ENCODE measurements around the gene HSBP1L1. TPM values are rescaled to one million over a fixed set of nuclear protein-coding genes. Genes with fewer than 3 reads are reported as not detected.

HSBP1L1 gene
- polyA plus RNA-seq, 2 of the 4 experiments (the other 2 are of a cell fraction): 17.7 to 19.1 TPM

GRCh38 chr18:79947881-79948610, 16.4 kb upstream of the HSBP1L1 start (continued):
- TF ChIP-seq CBX8 (IDR thresholded peaks at IDR 0.05): no peak
- TF ChIP-seq, protein P1, sequence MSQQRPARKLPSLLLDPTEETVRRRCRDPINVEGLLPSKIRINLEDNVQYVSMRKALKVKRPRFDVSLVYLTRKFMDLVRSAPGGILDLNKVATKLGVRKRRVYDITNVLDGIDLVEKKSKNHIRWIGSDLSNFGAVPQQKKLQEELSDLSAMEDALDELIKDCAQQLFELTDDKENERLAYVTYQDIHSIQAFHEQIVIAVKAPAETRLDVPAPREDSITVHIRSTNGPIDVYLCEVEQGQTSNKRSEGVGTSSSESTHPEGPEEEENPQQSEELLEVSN (IDR thresholded peaks at IDR 0.05; ENCODE audit: borderline replicate concordance, low read depth): no peak
- no peak for TF ChIP-seq FOSB (CRISPR knock-in tag; IDR thresholded peaks at IDR 0.05)

- DNase-seq (ENCODE audit: low read depth in 1 of 2, low spot score in 1 of 2): no peak
- Histone ChIP-seq H3K4me2 (no peak overlapping the region), H3K27ac (no peak overlapping the region), H3K4me3 (no peak overlapping the region), H3K9me3 (no peaks in the 10 kb centered on the region), H3K4me1 (no peaks in the 10 kb centered on the region; the same call in 2 of the 3 replicates)
- TF ChIP-seq EHF (CRISPR knock-in tag; IDR thresholded peaks at IDR 0.05) (no peak), CBX2 (IDR thresholded peaks at IDR 0.05; ENCODE audit: borderline replicate concordance, low read depth) (no peak), JUNB (IDR thresholded peaks at IDR 0.05) (no peak), MAZ (IDR thresholded peaks at IDR 0.05; ENCODE audit: borderline replicate concordance, low read depth, low read length) (no peak), NPAS2 (CRISPR knock-in tag; IDR thresholded peaks at IDR 0.05; ENCODE audit: borderline replicate concordance) (no peak), GATA3 (IDR thresholded peaks at IDR 0.05; ENCODE audit: borderline replicate concordance) (no peak), FOXS1 (CRISPR knock-in tag; IDR thresholded peaks at IDR 0.05) (no peak), RCOR1 (IDR thresholded peaks at IDR 0.05; ENCODE audit: low read depth, low read length) (no peak), ATOH8 (CRISPR knock-in tag; IDR thresholded peaks at IDR 0.05; ENCODE audit: low read depth) (no peak), CEBPB (IDR thresholded peaks at IDR 0.05) (no peak), SMC3 (IDR thresholded peaks at IDR 0.05) (no peak), HOXB5 (CRISPR knock-in tag; IDR thresholded peaks at IDR 0.05) (no peak)
- TF ChIP-seq, protein P1 (IDR thresholded peaks at IDR 0.05; ENCODE audit: borderline replicate concordance, low read depth): no peak
- no peak for ATAC-seq
- WGBS (ENCODE audit: missing lambda C conversion rate): 92% methylated on average over 21 of the region's 23 CpGs
- POLR2A ChIA-PET: no interaction called here
- CTCF ChIA-PET: no interaction called here
- no peak for FAIRE-seq
Observed at GRCh38 chr18:79948719-79949411, 15.6 kb upstream of the HSBP1L1 start.

DNA sequence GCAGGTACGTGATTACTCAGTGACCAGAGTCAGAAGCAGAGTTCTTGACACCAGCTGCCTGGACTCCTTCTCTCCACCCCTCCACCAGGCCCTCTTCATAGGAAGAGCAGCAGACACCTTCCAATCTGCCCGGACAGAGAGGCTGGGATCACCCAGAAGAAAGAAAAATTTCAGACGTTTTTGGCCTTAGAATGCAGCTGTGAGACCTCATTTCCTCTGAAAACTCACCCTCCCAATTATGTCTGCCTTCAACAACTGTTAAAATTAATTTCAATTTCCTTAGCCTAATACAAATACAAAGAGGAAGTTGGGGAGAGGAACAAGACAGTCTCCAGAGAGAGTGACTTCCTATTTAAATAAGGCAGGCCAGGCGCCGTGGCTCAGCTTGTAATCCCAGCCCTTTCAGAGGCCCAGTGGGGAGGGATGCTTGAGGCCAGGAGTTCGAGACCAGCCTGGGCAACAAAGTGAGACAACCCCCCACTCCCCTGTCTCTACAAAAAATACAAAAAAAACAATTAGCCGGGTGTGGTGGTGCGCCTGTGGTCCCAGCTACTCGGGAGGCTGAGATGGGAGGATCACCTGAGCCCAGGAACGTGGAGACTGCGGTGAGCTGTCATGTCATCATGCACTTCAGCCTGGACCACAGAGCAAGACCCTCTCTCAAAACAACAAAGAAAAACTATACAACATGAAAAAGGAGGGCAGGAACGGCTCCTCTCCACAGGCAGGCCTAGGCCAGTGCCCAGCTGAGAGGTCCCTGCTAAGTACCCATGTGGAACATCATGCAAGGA, 14.6 kb upstream of the HSBP1L1 start:
- Histone ChIP-seq H3K4me2 (peak overlapping the region; percentile 85), H3K4me3 (peak overlapping the region; percentile 87; the same call in 2 of the 3 replicates), H3K4me1 (no peaks in the 10 kb centered on the region; the same call in 2 of the 3 replicates), H3K27ac (no peak overlapping the region; a peak in 1 of 6 replicates), H3K9me3 (no peaks in the 10 kb centered on the region)
- TF ChIP-seq EHMT2 (IDR thresholded peaks at IDR 0.05; ENCODE audit: low read depth): no peak
- TF ChIP-seq ZC3H11A (IDR thresholded peaks at IDR 0.05): no peak
- no peak for TF ChIP-seq HOXB13 (CRISPR knock-in tag; IDR thresholded peaks at IDR 0.05; ENCODE audit: low read depth)
- no peak for TF ChIP-seq HES2 (IDR thresholded peaks at IDR 0.05)
- TF ChIP-seq, protein P2, sequence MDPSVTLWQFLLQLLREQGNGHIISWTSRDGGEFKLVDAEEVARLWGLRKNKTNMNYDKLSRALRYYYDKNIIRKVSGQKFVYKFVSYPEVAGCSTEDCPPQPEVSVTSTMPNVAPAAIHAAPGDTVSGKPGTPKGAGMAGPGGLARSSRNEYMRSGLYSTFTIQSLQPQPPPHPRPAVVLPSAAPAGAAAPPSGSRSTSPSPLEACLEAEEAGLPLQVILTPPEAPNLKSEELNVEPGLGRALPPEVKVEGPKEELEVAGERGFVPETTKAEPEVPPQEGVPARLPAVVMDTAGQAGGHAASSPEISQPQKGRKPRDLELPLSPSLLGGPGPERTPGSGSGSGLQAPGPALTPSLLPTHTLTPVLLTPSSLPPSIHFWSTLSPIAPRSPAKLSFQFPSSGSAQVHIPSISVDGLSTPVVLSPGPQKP (IDR thresholded peaks at IDR 0.05; ENCODE audit: low read depth, low read length): no peak
- TF ChIP-seq EHF (CRISPR knock-in tag; IDR thresholded peaks at IDR 0.05): no peak
- TF ChIP-seq CBX8 (IDR thresholded peaks at IDR 0.05): no peak
- no peak for DNase-seq (ENCODE audit: low read depth in 1 of 2, low spot score in 1 of 2)
- no peak for ATAC-seq
- WGBS (ENCODE audit: missing lambda C conversion rate): 82% methylated on average over 12 of the region's 12 CpGs
- ChIA-PET POLR2A (no interaction called here), CTCF (interaction anchor here (0.7 kb wide), 1 partner anchor 38 kb away, joined by 3 read pairs; no protein-coding TSS in a partner anchor)
- FAIRE-seq: no peak

Measured in A549 (cell line).